T-cell (primary cell): ENCODE measurements around the gene SLC18B1. TPM values are rescaled to one million over a fixed set of nuclear protein-coding genes. Genes with fewer than 3 reads are reported as not detected.
A peak's percentile ranks its signal among the peaks of the same experiment; 100 is the strongest.

Experiments
- ATAC-seq, 4 experiments: fragments of 200-7000 bp in 3 of 4; fragments of 150-1000 bp in 1 of 4; cut with Tn5 transposase; replicated peaks in 1 of 4; 1 replicate in 3 of 4; 2 replicates in 1 of 4; pipeline ENCODE4 v1.10.0; 2021; ENCODE audit warnings: moderate library complexity in 3 of 4, mild to moderate bottlenecking in 2 of 4, moderate number of reproducible peaks in 1 of 4
- CTCF ChIA-PET, 2 donors: fragments of 300-600 bp; sonication (Branson Sonifier 250); formaldehyde crosslinking; loops; one replicate each; lab custom pipeline; 2022; ENCODE audit warnings: antibody characterized with exemption in 2 of 2; lab: Charles Lee
- POLR2A ChIA-PET, 2 donors: fragments of 300-600 bp; sonication (Branson Sonifier 250); formaldehyde crosslinking; loops; one replicate each; lab custom pipeline; 2022; ENCODE audit warnings: antibody characterized with exemption in 2 of 2; lab: Charles Lee
- DNase-seq, 35 experiments: peaks; one replicate each; pipeline versions ENCODE4 v3.0.0 to v3.0.0-alpha.2; 2013 to 2023
- H3K27ac ChIP-seq: one replicate; pipeline ENCODE4 v1.5.1; 2013; ENCODE audit warnings: low read length
- H3K27me3 ChIP-seq, 2 experiments: replicated peaks in 1 of 2; 1 replicate in 1 of 2; 2 replicates in 1 of 2; pipeline versions ENCODE4 v1.6.1 to v1.7.0; 2013; ENCODE audit warnings: low read length in 1 of 2, mixed read lengths in 1 of 2; ENCODE audit not compliant: control insufficient read depth in 2 of 2, insufficient read depth in 2 of 2; ENCODE audit errors: extremely low read depth in 1 of 2
- H3K36me3 ChIP-seq, 2 donors: 1 replicate in 1 of 2; 2 replicates in 1 of 2; pipeline versions ENCODE4 v1.6.1 to v1.7.0; 2013; ENCODE audit warnings: low read length in 1 of 2; ENCODE audit not compliant: control insufficient read depth in 2 of 2, insufficient read depth in 1 of 2; ENCODE audit errors: extremely low read depth in 1 of 2
- H3K4me1 ChIP-seq, 2 experiments: 1 replicate in 1 of 2; 2 replicates in 1 of 2; pipeline versions ENCODE4 v1.6.1 to v1.7.0; 2013; ENCODE audit warnings: low read length in 2 of 2, mixed read lengths in 1 of 2; ENCODE audit not compliant: insufficient read depth in 2 of 2, control insufficient read depth in 1 of 2; ENCODE audit errors: extremely low read depth in 1 of 2
- H3K4me3 ChIP-seq, 2 donors: 1 replicate in 1 of 2; 2 replicates in 1 of 2; pipeline versions ENCODE4 v1.5.1 to v1.7.0; 2013; ENCODE audit warnings: mild to moderate bottlenecking in 2 of 2, low read length in 1 of 2, moderate library complexity in 1 of 2; ENCODE audit not compliant: control insufficient read depth in 1 of 2; ENCODE audit errors: extremely low read depth in 1 of 2
- H3K9me3 ChIP-seq: 2 replicates; pipeline ENCODE4 v1.7.0; 2013
- H3K27ac Mint-ChIP-seq, 2 donors: one replicate each; pipeline ENCODE4 v1.8.0; 2020 to 2021; ENCODE audit warnings: mild to moderate bottlenecking in 2 of 2, mixed read lengths in 2 of 2
- H3K27me3 Mint-ChIP-seq, 2 donors: one replicate each; pipeline ENCODE4 v1.8.0; 2021 to 2022; ENCODE audit warnings: mixed read lengths in 2 of 2
- H3K36me3 Mint-ChIP-seq: one replicate; pipeline ENCODE4 v1.8.0; 2021; ENCODE audit warnings: mixed read lengths
- H3K4me1 Mint-ChIP-seq, 3 donors: one replicate each; pipeline ENCODE4 v1.8.0; 2020 to 2022; ENCODE audit warnings: mixed read lengths in 3 of 3, mild to moderate bottlenecking in 1 of 3
- H3K4me3 Mint-ChIP-seq, 3 donors: one replicate each; pipeline ENCODE4 v1.8.0; 2020 to 2022; ENCODE audit warnings: mild to moderate bottlenecking in 3 of 3, mixed read lengths in 3 of 3, moderate library complexity in 3 of 3
- H3K9me3 Mint-ChIP-seq, 3 donors: one replicate each; pipeline ENCODE4 v1.8.0; 2020 to 2022; ENCODE audit warnings: mixed read lengths in 3 of 3
- WGBS: methylation state at CpG from one replicate; pipeline ENCODE4 v1.1.5; 2013; ENCODE audit warnings: missing lambda C conversion rate; ENCODE audit not compliant: insufficient coverage; 5-methylcytosine and 5-hydroxymethylcytosine counted together
- total RNA-seq, 35 experiments: library from RNA in 6 of 35; stranded (reverse) in 6 of 35; fragments of 120-200 nt in 1 of 35; gene quantifications; one replicate each; pipeline versions ENCODE4 v1.2.1 to v1.2.4 and lab custom pipeline; 2013 to 2026

SLC18B1 gene
- total RNA-seq, 5 donors from 2014 or later (not counting 1 experiment from before 2014, with no cell fraction given), result 5.5 to 15.8 (median 13.0) TPM

GRCh38 chr6:132820629-132821381, 22.4 kb upstream of the SLC18B1 start:
- H3K27ac ChIP-seq, result no peak overlapping the region
- no peaks in the 10 kb centered on the region for H3K27me3 Mint-ChIP-seq
- POLR2A ChIA-PET, result interaction anchor here in 1 of 2 donors (0.7 kb wide), 1 partner anchor 38 kb away, joined by 7 read pairs; no protein-coding TSS in a partner anchor
- WGBS, result 51% methylated on average over 2 of the region's 5 CpGs
- no peaks in the 10 kb centered on the region for H3K9me3 Mint-ChIP-seq
- no peaks in the 10 kb centered on the region for H3K27me3 ChIP-seq
- no peaks in the 10 kb centered on the region for H3K9me3 ChIP-seq
- peak in 1 of 35 experiments; percentile 12 for DNase-seq
- peak overlapping the region; percentile 88 for H3K27ac Mint-ChIP-seq
- ATAC-seq, result peak in 1 of 4 experiments; percentile 19
- peaks cover 5 to 44% of the 10 kb centered on the region in 2 donors for H3K36me3 ChIP-seq
- H3K4me3 Mint-ChIP-seq, result no peak overlapping the region
- no peak overlapping the region for H3K4me3 ChIP-seq
- H3K4me1 ChIP-seq, result peaks cover 9 to 15% of the 10 kb centered on the region in 2 experiments
- H3K4me1 Mint-ChIP-seq, result peaks cover 48 to 61% (median 53%) of the 10 kb centered on the region in 3 donors
- CTCF ChIA-PET, result interaction anchor here (0.6 to 0.7 kb wide), 2 partner anchors 523 to 1104 kb away, joined by 3 to 4 read pairs; no protein-coding TSS in a partner anchor
- H3K36me3 Mint-ChIP-seq, result peaks cover 38% of the 10 kb centered on the region

DNA sequence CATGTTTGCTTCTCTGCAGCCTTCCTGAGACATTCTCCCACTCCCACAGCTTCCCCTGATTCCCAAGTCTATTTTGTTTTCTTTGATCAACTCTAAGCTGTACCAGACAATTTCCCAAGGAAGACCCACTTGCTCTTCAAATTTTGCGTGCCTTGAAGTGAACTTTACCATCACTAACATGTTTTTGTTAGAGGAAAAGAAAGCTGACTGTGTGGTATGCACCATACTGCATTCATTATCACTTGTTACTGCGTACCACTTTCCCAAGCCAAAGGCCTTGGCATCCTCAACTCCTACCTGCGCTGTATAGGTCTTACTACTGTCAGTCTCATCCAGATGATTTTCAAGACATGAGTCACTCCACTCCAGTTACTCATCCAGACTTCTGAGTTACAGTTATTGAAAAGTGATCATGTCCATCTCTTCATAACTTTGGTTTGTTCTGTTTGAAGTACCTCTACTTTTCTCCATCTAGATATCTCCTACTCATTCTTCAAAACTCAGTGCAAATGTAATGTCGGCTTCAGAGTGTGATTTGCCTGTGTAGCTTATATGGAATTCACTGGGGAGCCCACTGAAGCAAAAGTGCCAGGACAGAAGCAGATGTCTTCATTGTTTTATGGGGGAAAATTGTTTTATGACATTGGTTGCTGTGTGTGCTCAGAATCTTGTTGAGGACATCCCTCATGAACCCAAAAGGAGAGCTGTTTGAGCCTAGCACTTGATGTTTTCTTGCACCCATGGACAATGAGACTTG, 21.1 kb upstream of the SLC18B1 start:
- no peak overlapping the region for H3K4me3 ChIP-seq
- H3K27me3 ChIP-seq, result no peaks in the 10 kb centered on the region
- POLR2A ChIA-PET, result interaction anchor here (0.5 to 1.5 kb wide), 5 partner anchors 9 to 221 kb away, joined by 3 to 7 read pairs (median 3); no protein-coding TSS in a partner anchor
- H3K9me3 ChIP-seq, result no peaks in the 10 kb centered on the region
- H3K4me1 ChIP-seq, result peaks cover 15 to 24% of the 10 kb centered on the region in 2 experiments
- peaks cover 58 to 73% (median 63%) of the 10 kb centered on the region in 3 donors for H3K4me1 Mint-ChIP-seq
- H3K27me3 Mint-ChIP-seq, result no peaks in the 10 kb centered on the region
- H3K4me3 Mint-ChIP-seq, result no peak overlapping the region
- no peak overlapping the region for H3K27ac ChIP-seq
- H3K9me3 Mint-ChIP-seq, result no peaks in the 10 kb centered on the region
- DNase-seq, result peak in 1 of 35 experiments; percentile 7
- WGBS, result 83% methylated on average over 1 of the region's 4 CpGs
- H3K27ac Mint-ChIP-seq, result peak overlapping the region; percentile 71 to 85
- H3K36me3 Mint-ChIP-seq, result peaks cover 46% of the 10 kb centered on the region
- ATAC-seq, result no peak
- peaks cover 5 to 46% of the 10 kb centered on the region in 2 donors for H3K36me3 ChIP-seq
- CTCF ChIA-PET, result interaction anchor here in 1 of 2 donors (0.7 kb wide), 1 partner anchor 522 kb away, joined by 3 read pairs; no protein-coding TSS in a partner anchor

DNA sequence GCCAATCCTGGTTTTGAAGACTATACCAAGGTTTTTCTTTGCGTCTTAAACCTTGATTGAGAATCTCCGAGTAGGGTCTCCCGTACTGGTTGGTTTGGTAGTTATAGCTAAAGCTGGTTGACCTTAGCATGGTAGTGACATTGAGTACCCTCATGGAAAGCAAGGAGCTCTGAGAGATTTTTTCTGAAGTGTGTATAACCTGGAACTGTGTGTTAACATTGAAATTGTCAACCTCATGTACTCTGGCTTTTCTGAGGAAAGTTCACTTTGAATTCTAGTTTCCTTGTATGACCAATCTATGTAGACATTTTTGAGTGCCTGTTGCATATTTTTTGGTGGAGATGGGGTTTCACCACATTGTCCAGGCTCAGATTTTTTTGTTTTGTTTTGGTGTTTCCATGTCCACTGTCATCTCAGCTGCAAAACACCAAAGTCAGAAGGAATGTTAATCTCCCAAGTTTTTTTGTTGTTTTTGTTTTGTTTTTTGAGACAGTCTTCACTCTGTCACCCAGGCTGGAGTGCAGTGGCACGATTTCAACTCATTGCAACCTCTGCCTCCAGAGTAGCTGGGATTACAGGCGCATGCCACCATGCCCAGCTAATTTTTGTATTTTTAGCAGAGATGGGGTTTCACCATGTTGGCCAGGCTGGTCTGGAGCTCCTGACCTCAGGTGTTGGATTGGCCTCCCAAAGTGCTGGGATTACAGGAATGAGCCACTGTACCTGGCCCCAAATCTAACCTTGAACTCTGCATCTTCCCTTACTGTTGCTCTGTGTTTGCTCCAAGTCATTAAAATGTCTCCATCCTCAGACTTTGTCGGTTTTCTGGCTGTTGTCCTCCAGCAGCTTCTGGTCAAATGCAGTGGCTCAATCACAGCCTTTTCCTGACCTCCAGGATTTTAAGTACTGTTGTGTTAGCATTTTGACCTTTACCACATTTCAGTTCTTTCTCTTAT, 20.2 kb upstream of the SLC18B1 start:
- no peaks in the 10 kb centered on the region for H3K27me3 ChIP-seq
- CTCF ChIA-PET, result interaction anchor here in 1 of 2 donors (3.8 kb wide), 1 partner anchor 20 kb away, joined by 10 read pairs; the partner anchor contains the start of gene SLC18B1
- POLR2A ChIA-PET, result interaction anchor here (0.5 to 1.5 kb wide), 4 partner anchors 9 to 220 kb away, joined by 3 to 4 read pairs (median 3); no protein-coding TSS in a partner anchor
- peak in 1 of 35 experiments; percentile 14 for DNase-seq
- H3K9me3 Mint-ChIP-seq, result no peaks in the 10 kb centered on the region
- peaks cover 46% of the 10 kb centered on the region for H3K36me3 Mint-ChIP-seq
- no peak overlapping the region for H3K4me3 Mint-ChIP-seq
- no peak for ATAC-seq
- H3K27ac Mint-ChIP-seq, result peak overlapping the region; percentile 71 to 85
- H3K9me3 ChIP-seq, result no peaks in the 10 kb centered on the region
- WGBS, result 86% methylated on average over 5 of the region's 6 CpGs
- H3K4me1 Mint-ChIP-seq, result peaks cover 60 to 73% (median 62%) of the 10 kb centered on the region in 3 donors
- H3K4me1 ChIP-seq, result peaks cover 17 to 24% of the 10 kb centered on the region in 2 experiments
- H3K36me3 ChIP-seq, result peaks cover 5 to 46% of the 10 kb centered on the region in 2 donors
- no peak overlapping the region for H3K4me3 ChIP-seq
- H3K27me3 Mint-ChIP-seq, result no peaks in the 10 kb centered on the region
- H3K27ac ChIP-seq, result peak overlapping the region; percentile 8

GRCh38 chr6:132817554-132818403, 19.3 kb upstream of the SLC18B1 start:
- CTCF ChIA-PET, result interaction anchor here in 1 of 2 donors (0.6 to 3.8 kb wide), 3 partner anchors 12 to 19 kb away, joined by 3 to 10 read pairs (median 3); partner anchors contain the start of gene SLC18B1
- no peak overlapping the region for H3K4me3 ChIP-seq
- peak overlapping the region; percentile 9 to 85 for H3K27ac Mint-ChIP-seq

GRCh38 chr6:132816660-132817059, 18.2 kb upstream of the SLC18B1 start:
- H3K36me3 ChIP-seq, result peaks cover 5 to 46% of the 10 kb centered on the region in 2 donors
- H3K27me3 ChIP-seq, result no peaks in the 10 kb centered on the region
- DNase-seq (peak in 1 of 35 experiments; percentile 30), ATAC-seq (no peak)
- peaks cover 66 to 80% (median 70%) of the 10 kb centered on the region in 3 donors for H3K4me1 Mint-ChIP-seq
- no CpG with 5 or more reads among the region's 4 CpGs for WGBS
- POLR2A ChIA-PET, result interaction anchor here (0.6 to 1.3 kb wide), 5 partner anchors 8 to 200 kb away, joined by 3 to 4 read pairs (median 3); no protein-coding TSS in a partner anchor
- H3K36me3 Mint-ChIP-seq, result peaks cover 46% of the 10 kb centered on the region
- CTCF ChIA-PET, result interaction anchor here (1.1 to 3.8 kb wide), 4 partner anchors 13 to 38 kb away, joined by 3 to 10 read pairs (median 4); partner anchors contain the start of gene SLC18B1 (in 1 of the 2)
- peak overlapping the region; percentile 96 for H3K27ac ChIP-seq
- no peaks in the 10 kb centered on the region for H3K9me3 ChIP-seq
- peak overlapping the region; percentile 99 to 100 for H3K27ac Mint-ChIP-seq
- H3K4me1 ChIP-seq, result peaks cover 23 to 29% of the 10 kb centered on the region in 2 experiments
- no peaks in the 10 kb centered on the region for H3K9me3 Mint-ChIP-seq
- H3K27me3 Mint-ChIP-seq, result no peaks in the 10 kb centered on the region
- H3K4me3 ChIP-seq, result peak overlapping the region in 1 of 2 donors; percentile 3
- peak overlapping the region; percentile 98 to 100 (median 98) for H3K4me3 Mint-ChIP-seq

More at GRCh38 chr6:132817554-132818403, 19.3 kb upstream of the SLC18B1 start:
- WGBS, result 92% methylated on average over 8 of the region's 10 CpGs
- Histone ChIP-seq H3K27me3 (no peaks in the 10 kb centered on the region), H3K9me3 (no peaks in the 10 kb centered on the region), H3K27ac (peak overlapping the region; percentile 8), H3K4me1 (peaks cover 21 to 22% of the 10 kb centered on the region in 2 experiments), H3K36me3 (peaks cover 5 to 46% of the 10 kb centered on the region in 2 donors)
- Mint-ChIP-seq H3K9me3 (no peaks in the 10 kb centered on the region), H3K27me3 (no peaks in the 10 kb centered on the region), H3K4me3 (peak overlapping the region in 1 of 3 donors; percentile 7), H3K36me3 (peaks cover 46% of the 10 kb centered on the region), H3K4me1 (peaks cover 60 to 76% (median 61%) of the 10 kb centered on the region in 3 donors)
- DNase-seq, result peak in 1 of 35 experiments; percentile 22
- POLR2A ChIA-PET, result interaction anchor here (0.6 to 1.5 kb wide), 5 partner anchors 15 to 1361 kb away, joined by 3 to 13 read pairs (median 3); no protein-coding TSS in a partner anchor
- ATAC-seq, result no peak
